Skin epidermis (tissue), 12 donors: ENCODE results near the gene PAPPA2.
A peak's percentile ranks its signal among the peaks of the same experiment; 100 is the strongest.

Experiments
- H3K27ac ChIP-seq, 21 experiments: fragments of 200-600 bp; sonication (generic) in 11 of 21; one replicate each; pipeline ENCODE4 v1.5.0; 2020; ENCODE audit warnings: mild to moderate bottlenecking in 3 of 21, inconsistent platforms in 2 of 21, moderate library complexity in 2 of 21
- H3K4me3 ChIP-seq, 7 experiments: fragments of 200-600 bp; sonication (generic) in 2 of 7; one replicate each; pipeline ENCODE4 v1.5.0; 2020; ENCODE audit warnings: inconsistent platforms in 2 of 7, mild to moderate bottlenecking in 2 of 7, moderate library complexity in 1 of 7

Gene PAPPA2

DNA sequence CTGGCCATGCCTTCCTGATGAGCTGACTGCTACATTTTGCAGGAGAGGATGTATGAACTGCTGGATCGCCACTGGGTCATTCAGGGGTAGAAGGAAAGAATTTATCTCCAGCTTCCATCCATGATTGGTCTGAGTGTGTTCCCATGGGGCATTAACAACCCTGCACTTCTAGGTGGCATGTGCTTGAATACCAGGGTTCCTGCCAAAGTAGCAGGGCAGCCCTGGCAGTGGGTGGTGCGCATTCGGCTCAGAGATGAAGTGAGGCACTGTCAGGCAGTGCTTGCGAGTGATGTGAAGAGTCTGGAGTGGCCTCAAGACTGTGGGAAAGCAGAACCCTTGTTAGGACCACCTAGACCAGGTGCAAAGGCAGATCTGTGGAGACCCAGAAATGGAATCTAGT lies 406.6 kb downstream of the PAPPA2 start:
- Histone ChIP-seq H3K27ac (no peak overlapping the region), H3K4me3 (no peak overlapping the region)

GRCh38 chr1:176876966-176877515 lies 414.1 kb downstream of the PAPPA2 start:
- Histone ChIP-seq H3K27ac (no peak overlapping the region), H3K4me3 (no peak overlapping the region)

GRCh38 chr1:176877557-176877956 lies 414.6 kb downstream of the PAPPA2 start:
- Histone ChIP-seq H3K27ac (no peak overlapping the region), H3K4me3 (no peak overlapping the region)

- H3K27ac ChIP-seq, result no peak overlapping the region
Observed at GRCh38 chr1:176878750-176879536, 416.0 kb downstream of the PAPPA2 start.

DNA sequence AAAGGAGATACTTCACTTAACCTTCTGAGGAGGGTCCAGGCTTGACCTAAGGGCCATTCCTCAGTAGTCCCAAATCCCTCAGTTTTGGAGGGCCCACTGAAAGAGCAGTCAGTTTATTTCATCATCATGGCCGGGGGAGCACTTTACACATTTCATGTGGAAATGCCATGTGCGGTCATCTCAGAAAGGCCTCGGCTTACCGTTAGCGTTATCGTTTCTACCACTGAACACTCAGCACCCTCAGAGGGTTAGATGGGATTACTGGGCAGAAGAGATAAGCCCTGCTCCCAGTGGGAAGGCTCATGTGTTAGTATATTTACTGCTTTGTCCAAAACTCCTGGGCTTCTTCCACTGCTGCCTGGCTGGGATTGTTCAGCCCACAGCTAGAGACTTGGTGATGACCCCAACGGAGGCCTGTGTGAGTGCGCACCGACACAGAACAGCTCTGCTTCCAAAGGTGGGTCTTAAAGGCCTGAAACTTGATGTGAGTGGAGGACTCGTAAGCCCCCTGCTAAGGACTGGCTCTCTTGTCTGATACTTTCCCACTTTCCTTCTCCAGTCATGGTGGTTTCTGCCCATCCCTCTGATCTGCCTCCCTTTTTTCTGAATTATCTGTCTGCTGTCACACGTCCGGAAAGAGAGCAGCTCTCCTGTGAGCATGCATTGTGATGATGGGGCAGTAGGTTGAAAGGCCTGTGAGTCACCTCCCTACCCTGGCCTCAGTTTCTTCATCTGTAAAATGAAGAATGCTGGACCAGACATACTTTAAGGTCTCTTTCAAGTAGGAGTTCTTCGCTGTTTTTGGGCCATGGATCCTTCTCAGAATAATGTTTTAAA lies 417.0 kb downstream of the PAPPA2 start:
- Histone ChIP-seq H3K27ac (no peak overlapping the region), H3K4me3 (no peak overlapping the region)

More at GRCh38 chr1:176878750-176879536, 416.0 kb downstream of the PAPPA2 start:
- H3K4me3 ChIP-seq, result no peak overlapping the region

DNA sequence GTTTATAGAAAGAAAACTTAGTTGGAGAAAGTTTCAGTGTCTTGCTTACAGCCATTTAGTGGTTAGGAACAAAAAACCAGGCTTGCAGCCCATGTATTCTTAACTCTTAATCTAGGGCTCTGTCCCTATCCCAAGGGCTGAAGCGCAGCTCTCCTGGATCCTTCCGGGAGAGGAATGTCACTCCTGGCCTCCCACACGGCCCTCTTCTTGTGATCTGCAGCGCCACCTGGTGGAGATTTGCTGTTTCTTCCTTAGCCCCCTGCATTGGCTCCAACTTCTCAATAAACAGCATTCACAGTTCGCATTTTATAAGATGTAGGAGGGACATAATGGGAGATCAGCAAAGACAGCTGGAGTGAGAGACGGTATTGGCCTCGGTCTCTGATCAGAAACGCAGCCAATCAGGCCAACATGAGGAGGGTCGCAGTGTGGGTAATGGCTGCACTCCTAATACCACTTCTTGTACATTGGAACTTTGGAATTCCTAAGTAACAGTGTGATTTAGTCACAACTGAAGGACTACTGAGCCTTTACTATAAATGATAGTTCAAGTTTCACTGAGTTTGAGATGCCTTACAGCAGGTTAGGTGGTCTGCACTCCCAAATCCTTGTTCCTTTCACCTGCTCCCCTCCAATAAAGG lies 418.1 kb downstream of the PAPPA2 start:
- H3K4me3 ChIP-seq, result no peak overlapping the region

GRCh38 chr1:176884286-176884685 lies 421.3 kb downstream of the PAPPA2 start:
- no peak overlapping the region for H3K27ac ChIP-seq
- H3K4me3 ChIP-seq, result no peak overlapping the region

More for the DNA sequence above, 418.1 kb downstream of the PAPPA2 start:
- H3K27ac ChIP-seq, result no peak overlapping the region

DNA sequence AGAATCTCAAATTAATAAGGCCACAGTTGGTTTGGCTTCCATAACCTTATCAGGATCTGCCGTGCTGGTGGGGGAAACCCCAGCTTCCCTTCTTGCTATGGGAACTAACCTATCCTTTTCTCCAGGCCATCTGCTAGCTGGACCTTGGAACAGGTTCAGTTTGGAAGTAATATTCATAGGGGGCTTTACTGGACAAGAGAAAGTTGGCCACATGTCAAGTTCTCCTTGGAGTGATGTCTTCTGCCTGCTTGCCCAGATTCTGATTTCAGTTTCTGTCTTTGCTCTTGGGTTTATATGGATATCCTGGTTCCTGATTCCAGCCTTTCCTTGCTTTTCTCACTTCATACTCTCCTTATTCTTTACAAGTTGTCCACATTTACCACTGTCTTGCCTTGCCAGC lies 421.9 kb downstream of the PAPPA2 start:
- Histone ChIP-seq H3K4me3 (no peak overlapping the region), H3K27ac (peak overlapping the region in 1 of 21 experiments; percentile 10)

DNA sequence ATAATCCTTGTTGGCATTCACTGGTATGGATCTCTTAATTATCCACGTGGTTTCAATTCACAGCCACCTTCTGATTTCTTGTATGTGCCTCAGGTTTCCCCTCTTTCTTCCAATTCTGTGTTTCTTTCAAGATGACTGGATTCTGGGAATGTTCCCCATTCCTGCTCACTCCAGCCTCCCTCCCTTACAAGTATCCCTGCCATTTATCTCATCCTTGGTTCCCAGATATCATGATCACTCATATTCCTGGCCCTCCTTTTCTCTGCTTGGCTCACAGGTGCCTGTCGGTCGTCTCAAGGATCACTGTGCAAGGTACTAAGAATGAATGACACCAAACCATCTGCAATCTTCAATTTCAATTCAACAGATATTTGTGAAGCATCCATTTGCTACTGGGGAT lies 422.4 kb downstream of the PAPPA2 start:
- Histone ChIP-seq H3K27ac (peak overlapping the region in 1 of 21 experiments; percentile 10), H3K4me3 (no peak overlapping the region)

DNA sequence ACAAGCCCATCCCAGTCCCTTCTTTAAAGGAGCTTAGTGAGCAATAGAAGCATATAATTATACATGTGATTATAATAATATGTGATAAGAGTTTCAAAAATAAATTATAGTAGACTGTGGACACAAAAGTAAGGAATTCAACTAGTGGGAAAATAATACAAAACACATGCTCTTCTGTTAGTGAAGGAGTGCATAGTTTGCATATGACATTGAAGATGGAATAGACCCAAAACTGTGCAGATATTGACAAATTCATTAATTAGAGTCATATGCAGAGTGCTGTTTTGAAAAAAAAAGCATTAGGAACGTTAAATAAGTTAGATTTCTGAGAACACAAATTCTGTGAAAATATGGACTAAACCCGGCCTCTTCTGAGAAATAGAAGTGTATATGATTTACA lies 422.8 kb downstream of the PAPPA2 start:
- Histone ChIP-seq H3K4me3 (no peak overlapping the region), H3K27ac (no peak overlapping the region)

DNA sequence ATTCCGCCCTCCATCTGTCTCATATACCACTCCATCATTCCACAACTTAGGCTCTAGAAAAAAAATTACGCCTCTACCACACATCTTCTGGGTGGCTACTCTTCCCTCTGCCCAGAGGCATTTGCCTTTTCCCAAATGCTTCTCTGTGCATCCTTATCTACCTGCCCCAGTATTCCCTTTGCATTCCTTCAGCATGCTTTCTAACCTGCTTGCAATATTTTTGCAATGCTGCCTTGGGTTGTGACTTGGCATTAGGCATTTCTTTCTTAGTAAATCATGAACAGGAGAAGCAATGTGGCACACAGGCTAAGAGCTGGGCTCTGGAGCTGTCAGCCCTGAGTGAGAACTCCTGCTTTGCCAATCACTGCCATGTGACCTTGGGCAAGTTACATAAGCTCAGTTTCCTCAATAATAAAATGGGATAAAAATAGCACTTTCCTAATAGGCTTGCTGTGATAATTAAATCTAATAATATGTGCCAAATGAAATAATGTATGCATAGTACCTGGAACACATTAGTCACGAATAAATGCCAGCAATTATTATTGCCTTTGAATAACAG lies 425.6 kb downstream of the PAPPA2 start:
- Histone ChIP-seq H3K4me3 (no peak overlapping the region), H3K27ac (no peak overlapping the region)

DNA sequence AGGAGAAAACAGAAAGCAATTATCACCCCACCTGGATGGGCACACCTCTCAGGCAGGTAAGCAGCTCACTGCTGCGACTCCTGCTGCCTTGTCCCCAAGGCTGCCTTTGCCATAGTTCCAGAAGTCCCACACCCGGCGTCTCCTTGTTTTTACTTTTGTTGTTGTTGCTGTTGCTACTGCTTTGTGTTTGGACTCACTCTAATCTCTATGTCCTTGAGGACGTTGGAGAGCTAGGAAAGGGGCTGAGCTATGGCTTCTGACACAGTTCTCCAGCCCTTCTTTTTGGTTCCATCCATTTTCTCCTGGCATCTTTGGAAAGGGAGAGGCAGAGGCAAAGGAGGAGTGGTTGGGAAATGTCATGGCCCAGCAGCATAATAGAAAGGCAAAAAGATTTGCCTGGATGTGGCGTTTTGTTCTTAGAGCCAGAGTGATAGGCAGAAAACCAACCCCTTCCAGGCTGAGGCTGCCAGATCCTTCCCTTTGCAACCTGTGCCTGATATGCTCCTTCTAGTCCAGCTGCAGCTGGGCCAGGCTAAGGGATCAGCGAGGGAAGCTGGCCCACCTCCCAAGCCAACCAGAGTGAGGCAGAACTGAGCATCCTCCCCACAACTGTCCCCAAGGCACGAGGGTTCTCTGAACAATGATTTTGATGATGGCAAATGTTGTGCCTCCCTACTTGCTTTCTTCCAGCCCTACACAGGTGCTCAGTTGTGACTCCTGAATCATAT lies 430.8 kb downstream of the PAPPA2 start:
- H3K4me3 ChIP-seq, result no peak overlapping the region
- H3K27ac ChIP-seq, result no peak overlapping the region

DNA sequence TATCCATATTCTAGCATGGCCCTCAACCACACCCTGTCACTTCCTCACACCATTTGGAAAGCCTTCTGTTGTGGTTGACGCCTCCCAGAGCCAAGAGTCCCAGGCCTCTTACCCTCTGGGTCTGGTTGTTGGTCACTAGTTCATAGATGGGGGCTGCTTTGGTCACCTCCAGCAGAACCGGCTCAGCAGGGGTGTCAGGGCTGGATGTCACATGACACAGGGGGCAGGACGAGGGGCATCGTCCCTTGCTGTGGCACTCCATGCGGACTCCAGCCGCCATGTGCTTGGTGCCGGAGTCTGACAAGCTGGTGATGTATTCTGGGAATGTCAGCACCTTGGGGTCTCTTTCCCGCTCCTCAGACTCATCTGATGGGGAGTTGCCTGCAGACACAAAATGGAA lies 431.5 kb downstream of the PAPPA2 start:
- no peak overlapping the region for H3K27ac ChIP-seq
- no peak overlapping the region for H3K4me3 ChIP-seq
